Suppressor macrophage (primary cell): ENCODE results near the gene ARMC9.
"Not testable (repeated sequence)": the region's sequence is repeated elsewhere in the genome, so short reads cannot be mapped to it uniquely, and the experiment has no call there.

Source experiments
- DNase-seq, 4 experiments: peaks; one replicate each; pipeline ENCODE4 v3.0.0-alpha.2; 2020 to 2022

ARMC9 gene

DNA sequence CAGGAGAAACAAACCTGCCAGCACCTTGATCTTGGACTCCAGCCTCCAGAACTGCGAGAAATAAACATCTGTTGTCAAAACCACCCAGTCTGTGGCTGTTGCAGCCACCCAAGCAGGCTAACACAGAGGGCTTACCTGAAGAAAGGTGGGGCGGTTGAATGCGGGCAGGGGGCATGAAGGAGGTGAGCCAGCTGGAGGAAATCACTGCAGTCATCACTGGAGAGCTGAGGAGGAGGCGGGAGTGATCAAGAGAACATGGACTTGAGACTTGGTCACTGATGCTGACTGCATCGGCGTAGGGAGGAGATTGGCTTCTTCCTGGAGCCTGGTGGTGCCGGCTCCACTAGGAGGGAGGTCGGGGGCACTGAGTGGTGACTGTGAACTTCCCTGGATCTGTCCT is 14.6 kb upstream of the ARMC9 start:
- DNase-seq: no peak

DNA sequence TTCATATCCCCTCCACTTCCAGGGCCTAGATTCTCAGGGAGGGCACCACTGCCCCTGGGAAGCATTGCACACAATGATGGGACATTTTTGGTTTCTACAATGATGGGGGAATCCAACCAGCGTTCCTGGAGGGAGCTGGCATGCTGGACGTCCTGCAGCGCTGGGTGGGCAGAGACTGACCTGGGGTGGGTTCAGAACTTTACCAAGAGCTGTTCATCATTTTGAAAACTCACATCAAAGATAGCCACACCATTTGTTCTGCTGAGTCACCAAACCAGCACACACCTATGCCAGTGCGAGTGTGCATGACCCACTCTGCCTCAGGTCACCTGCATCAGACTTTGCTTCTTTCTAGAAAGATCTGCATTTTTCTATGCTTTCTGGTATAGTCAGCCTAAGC is 14.1 kb upstream of the ARMC9 start:
- no peak for DNase-seq

DNA sequence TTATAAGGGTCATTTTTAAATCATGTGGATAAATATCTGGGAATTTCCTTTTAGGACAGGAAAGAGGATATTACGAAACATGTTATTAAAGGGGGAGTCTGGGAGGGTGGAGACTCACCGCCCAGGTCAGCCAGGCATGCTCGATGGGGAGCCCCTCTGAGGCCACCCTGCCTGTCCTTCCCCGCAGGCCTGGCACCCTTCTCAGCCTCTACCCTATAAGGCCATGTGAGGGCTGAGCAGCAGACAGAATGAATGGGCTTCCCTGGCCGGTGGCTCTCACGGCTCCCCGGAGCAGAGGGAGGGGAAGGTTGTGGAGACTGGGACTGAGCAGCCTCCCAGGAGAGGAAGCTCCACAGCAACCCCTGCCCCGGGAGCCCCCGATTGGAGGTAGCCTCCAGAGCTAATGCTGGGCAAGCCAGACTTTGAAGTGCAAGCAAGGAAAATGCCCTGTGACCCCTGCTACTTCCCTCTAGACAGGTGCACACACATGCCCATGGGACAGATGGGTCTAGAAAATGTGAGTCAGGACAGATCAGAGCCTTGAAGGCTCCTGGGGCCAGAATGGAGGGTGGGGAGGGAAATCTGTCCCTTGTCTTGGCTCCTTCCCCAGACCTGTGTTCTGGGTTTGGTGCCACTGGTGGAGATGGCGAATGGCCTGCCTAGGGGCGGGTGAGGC is 13.2 kb upstream of the ARMC9 start:
- no peak for DNase-seq

DNA sequence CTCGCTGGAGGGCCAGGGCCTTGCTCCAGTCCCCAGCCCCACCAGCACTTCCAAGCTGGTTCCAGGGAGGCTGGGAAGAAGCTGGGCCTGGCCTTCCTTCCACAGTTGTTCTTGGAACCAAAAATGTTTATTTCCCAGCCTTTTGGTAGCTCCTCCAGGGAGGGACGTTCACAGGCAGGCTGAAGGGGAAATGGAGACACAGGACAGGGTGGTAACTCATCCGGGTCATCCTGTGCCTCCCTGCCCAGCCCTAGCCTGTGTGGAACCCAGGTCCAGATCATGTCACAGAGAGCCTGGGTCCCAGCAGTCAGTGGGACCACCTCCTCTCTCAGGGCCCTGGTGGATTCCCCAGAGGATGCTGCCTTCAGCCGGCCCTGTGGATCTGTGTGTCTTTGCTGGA is 12.5 kb upstream of the ARMC9 start:
- DNase-seq: no peak

DNA sequence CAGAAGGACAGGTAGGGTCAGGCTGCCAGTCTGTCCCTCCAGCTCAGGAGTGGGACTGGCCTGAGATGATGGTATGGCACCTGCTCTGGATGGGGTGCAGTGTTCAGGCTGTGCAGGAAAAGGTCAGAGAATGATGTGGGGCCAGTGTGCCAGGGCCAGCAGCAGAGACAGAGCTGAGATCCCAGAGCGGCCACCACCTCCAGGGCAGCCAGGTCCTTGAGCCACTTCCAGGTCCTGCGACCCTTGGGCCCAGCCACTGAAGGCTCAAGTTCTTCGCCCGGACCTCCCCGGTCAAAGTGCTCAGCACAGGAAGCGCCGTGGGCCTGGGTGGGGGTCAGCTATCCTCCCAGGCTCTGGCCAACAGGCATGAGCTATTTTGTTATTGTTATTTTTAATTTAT is 12.1 kb upstream of the ARMC9 start:
- no peak for DNase-seq

DNA sequence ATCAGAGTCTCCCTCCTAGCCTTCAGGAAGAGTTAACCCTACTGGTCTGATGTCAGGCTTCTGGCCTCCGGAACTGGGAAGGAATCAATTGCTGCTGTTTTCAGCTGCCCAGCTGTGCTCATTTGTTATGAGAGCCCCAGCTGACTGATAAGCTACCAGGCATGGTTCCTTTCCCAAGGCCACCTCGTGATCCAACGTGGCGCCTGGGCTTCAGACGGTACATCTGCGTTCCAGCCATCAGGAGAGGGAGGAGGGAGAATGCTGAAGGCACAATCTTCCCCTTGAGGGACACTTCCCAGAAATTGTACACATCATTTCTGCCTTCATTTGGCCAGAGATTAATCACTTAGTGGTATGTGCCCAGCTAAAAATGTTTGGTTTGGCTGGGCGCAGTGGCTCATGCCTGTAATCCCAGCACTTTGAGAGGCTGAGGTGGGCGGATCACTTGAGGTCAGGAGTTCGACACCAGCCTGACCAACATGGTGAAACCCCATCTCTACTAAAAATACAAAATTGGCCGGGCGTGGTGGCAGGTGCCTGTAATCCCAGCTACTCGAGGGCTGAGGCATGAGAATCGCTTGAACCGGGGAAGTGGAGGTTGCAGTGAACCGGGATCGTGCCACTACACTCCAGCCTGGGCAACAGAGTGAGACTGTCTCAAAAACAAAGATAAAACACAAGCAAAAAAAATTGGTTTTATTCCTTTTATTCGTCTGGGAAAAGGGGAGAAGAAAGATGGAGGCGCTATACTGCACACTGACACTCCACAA is 10.5 kb upstream of the ARMC9 start:
- DNase-seq: no peak

DNA sequence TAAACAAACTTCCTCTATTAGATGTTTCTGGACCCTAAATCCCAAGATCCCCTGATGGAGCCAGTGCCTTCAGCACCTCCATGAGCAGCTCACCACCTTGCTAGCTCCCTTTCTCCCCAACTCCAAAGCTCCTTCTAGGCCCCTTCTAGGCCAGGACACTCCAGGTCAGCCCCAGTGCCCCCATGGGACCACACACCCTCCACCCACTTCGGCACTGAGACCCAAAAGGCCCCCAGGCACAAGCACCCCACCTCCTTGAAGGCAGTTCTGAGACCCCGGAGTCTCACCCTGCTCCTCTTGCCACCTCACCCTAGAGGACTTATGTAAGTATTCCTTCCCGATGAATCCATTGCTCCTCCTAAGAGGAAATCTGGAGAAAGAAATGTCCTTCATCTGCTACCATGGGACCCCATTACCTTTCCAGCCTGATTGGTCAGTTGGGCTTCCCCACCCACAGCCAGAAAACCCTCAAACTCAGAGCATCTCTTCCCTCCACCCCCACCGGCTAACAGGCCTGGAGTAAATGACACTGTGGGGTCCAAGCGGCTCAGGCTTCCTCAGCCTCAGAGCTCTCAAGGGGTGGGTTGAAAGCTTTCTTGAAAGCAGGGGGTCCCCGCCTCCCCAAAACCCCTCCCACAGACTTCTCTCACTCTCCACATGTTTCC is 9.8 kb upstream of the ARMC9 start:
- DNase-seq: no peak

DNA sequence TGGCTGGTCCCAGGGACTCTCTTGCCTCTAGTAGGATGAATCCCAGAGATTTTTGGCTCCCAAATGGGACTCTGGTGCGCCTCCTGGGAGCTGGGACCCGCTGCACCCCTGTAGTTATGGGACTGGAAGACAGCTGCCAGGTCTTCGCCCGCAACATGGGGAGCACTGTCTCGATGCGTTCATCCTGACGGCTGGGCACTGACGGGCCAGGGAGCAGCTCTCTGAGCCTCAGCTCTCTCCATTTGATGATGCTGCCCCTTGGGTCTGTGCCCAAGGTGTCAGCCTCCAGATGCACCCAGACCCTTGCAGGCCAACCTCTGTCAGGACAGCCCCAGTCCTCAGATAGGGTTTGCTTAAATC is 9.3 kb upstream of the ARMC9 start:
- no peak for DNase-seq

DNA sequence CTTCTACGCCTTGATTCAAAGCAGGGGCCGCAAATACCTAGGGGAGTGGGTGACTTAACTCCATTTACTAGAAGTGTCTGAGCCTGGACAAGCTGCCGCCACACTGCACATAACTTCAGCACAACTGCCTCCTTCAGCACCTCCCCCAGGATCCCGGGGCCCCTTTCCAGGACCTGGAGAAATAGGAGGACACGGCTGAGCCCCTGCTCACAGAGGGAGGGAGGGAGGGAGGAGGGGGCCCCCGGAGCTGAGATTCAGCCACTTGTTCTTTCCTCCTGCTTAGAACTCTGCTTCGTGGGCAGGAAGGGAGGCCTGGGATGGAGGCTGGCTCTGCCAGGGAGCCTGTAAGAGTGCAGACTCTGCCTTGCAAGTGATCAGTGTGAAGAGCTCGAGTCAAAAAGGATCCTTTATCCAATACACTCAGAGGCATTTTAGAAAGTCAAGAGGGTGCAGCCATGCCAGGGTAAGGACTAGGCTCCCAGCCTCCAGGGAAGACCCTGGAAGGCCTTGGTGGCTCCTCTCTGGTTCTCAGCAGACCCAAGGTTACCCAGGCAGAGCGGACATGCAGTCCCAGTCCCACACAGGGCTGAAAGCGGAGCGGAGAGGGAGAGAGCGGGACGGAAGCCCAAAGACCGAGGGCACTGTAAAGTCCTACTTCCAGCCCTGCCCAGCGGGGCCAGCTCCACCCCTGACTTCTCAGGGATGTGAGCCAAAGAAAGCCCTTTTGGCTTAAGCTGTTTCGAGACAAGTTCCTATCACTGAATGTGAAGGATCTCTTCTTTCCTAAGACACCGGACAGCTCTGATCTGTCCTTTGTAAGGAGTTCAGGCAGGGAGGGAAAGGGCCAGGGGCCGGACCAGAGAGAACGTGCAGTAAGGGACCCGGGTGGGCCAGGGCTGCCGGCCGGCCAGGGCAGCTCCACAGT is 8.6 kb upstream of the ARMC9 start:
- DNase-seq: no peak

DNA sequence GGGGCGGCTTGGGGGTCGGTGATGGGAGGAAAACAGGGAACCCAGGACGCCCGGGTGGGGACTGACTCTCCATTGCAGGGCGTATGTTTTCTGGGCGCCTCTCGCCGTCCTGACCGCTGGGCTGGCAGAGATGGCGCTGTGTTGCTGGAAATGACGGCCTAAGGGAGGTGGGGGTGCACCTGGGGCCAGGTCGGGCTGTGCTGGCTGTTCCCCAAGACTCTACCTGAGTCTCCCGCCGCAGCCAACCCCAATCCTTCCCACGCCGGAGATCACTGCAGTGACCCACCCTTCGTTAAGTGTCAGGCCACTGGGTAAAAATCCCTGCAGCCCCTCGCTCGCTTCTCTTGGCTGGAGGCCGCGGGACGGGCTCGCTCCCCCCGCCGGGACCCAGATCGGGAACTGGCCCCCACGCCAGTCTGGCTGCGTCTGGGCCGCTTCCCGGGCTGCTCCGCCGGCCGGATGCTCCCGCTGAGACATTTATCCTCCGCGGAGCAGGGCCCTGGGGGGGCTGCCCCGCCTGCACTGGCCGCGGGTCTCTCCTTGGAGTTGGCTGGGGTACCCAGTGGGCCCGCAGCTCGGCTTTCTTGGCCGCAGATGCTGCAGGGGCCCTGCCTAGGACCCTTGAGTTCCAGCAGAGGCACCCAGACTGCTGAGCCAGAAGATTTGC is 7.8 kb upstream of the ARMC9 start:
- DNase-seq: peak in 1 of 4 experiments; percentile 36

DNA sequence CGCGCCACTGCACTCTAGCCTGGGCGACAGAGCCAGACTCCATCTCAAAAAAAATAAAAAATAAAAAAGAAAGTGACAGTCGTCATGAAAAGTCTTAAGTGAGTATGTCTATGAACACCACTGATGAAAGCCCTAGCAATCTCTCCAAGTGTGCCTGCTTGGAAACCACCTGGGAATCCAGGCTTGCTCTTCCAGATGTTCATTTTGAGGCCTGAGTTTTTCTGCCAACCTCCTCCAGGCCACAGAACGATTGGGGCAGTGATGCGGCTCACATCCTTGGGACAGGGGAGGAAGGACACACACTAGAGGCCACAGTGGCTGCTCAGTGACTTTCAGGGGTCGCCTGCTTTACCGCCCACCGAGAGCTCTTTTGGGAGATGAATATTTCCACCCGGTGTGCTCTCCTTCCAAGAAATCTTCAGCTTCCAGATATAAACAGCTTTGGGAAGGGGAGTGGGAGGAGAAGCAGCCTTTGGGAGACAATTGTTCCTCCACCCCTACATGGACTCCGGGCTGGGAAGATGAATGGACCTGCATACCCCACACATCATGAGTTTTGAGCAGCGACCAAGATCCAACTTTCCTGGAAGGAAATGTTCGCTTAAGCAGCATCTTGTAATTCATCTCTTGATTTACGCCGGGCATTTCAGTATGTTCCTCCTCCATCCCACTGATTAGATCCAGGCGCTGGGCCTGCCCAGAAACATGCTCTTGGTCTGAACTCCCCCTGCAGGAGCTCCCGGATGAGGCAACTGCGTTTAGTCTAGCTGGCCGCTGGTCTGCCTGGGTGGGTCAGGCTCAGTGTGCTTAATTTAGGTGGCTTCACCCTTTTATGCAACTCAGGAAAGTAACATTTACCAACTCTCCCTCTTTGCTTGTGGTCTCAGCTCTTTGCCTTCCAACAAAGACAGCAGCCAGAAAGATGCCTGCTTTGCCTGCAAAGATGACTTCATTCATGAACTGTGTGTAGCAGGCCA is 6.2 kb upstream of the ARMC9 start:
- DNase-seq: peak in 3 of 4 experiments; percentile 57 to 63 (median 62)

DNA sequence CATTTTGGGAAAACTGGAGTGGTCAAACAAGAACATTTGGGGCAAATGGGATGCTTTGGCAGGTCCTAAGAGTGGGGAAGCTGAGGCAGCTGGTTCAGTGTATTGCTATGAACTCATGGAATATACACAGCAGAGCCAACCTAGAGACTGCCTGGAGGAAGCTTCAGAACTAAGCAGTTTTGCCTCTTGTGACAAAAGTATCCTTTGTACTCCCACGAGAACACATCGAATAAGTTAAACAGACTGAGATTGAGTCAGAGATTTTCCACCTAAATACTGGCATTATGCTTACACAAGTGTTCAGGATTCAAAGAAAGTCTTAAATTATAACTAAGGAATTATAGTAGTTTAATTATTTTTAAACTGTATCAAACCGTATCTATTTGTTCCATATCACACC is 5.2 kb upstream of the ARMC9 start:
- no peak for DNase-seq

DNA sequence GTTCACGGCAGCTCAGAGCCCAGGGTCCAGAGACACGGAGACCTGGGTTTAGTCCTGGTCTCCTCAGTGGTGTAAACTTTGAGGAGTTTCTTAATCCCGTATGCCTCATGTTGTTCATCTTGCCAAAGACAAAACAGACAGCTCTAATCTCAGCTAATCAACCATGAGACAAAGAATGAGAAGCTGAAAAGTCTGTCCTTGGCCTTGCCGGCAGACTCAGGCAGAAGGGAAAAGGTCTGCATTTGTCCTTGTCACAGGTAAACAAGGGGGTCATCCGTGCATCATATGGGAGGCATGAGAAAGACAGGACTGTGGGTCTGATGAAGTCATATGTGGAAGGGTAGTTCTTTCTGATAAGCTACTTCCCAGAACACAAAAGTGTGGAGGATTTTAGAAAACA is 1.8 kb upstream of the ARMC9 start:
- DNase-seq: no peak

DNA sequence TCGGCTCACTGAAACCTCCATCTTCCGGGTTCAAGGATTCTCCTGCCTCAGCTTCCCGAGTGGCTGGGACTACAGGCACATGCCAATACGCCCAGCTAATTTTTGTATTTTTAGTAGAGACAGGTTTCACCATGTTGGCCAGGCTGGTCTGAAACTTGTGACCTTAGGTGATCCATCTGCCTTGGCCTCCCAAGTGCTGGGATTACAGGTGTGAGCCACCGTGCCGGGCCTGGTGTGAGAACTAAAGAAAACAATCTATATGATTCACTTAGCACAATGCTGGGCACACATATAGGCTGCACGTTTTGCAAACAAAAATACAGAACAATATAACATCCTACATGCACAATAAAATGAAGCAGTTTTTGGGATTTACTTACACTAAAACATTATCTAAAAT is 1.2 kb upstream of the ARMC9 start:
- not testable (repeated sequence) for DNase-seq

DNA sequence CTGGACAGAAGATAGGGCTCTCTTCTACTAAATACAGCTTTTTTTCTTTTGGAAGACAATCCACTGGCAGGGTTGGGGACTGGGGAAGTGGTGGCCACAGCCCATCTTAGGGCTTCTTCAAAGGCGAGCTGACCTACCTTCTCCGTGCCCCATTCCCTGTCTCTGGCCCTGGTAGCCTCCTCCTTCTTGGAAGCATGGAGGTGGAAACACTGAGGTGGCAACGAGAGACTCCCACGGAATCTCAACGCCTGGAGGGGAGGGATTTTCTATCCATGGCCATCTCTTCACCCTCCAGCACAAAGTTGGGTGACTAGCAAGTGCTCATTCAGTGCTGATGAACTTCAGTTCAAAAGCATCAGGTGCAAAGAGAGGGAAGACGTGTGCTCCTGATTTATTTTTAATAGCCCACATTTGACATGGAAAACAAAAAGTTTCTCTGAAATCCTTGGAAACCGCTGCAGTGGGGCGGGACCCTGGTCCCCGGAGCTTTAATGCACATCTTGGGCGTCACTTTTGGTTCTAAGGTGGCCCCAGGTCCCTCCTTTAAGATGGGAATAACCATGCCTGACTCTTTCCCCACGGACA is 633 bp upstream of the ARMC9 start:
- no peak for DNase-seq

DNA sequence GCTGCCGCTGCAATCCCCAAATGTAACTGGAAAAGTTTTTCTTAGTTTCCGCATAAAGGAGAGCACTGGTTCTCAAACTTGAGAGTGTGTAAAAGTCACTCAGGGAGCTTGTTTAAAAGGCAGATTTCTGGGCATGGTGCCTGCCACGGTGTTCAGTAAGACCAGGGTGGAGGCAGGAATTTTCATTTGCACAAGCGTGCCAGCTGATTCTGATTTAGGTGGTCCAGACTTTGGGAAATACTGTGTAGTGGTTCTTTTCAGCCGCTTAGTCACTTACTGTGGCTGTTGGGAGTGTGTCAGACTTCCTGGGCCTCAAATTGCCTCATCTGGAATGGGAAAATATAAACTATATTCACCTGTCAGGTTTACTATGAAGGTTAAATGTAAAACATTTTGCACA is 788 bp downstream of the ARMC9 start:
- DNase-seq: no peak

DNA sequence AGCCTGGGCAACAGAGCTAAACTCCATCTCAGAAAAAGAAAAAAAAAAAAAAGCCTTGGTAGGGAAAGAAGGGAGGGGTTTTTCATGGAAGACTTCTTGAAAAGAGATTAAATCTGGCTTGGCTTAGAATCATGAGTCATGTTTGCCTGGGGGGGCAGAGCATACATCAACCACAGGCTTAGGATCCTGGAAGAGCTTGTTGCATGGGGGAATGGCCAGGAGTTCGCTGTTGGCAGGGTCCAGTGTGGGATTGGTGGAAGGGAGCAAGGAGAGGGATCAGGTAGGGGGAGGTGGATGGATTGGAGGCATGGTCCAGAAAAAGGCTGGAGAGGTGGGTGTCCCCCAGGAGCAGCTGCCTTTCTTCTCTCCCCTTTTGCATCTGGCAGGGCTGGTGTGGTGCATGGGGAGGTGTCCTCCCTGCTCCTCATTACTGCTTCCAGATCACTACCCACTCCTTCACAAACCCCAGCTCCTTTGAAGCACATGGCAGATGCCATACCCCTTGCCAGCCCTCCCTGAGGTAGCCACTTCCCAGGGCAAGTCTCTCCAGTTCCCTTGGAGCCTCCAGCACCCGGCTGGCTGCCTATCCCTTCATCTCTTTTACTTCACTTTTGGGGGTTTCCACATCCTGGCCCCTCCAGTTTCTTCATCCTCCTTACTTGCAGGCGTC is 2.5 kb downstream of the ARMC9 start:
- DNase-seq: peak in 1 of 4 experiments; percentile 9

DNA sequence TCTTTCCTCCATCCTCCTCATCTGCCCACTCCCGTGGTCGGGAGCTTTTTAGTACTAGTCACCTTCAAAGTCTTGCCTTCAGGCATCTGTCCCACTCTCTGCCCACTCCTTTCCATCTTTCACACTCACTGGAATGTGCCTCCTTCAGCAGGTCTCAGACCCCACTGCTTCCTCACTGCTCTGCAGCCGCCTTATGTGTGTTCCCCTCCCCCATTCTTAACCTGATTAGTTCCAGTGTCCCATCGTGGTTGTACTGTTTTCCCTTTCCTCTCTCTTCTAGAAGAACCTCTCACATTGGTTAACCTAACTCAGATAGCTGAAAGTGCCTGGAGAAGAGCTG is 3.0 kb downstream of the ARMC9 start:
- no peak for DNase-seq

DNA sequence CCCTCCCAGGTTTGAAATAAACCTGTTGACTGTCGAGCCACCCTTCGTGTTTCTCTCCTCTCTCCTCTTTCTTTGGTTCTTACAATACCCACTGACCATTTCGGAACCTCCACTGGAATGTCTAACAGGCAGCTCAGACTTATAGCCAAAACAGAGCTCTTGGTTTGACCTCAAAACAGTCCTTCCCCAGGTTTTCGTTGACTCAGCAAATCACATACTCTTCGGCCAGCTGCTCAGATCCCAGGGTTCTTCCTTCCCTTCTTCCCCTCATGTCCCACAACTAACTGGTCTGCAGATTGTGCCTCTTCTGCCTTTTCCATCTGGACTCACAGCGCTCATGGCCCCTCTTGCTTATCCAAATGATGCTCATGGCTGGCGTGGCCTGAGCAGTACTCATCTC is 4.7 kb downstream of the ARMC9 start:
- no peak for DNase-seq

DNA sequence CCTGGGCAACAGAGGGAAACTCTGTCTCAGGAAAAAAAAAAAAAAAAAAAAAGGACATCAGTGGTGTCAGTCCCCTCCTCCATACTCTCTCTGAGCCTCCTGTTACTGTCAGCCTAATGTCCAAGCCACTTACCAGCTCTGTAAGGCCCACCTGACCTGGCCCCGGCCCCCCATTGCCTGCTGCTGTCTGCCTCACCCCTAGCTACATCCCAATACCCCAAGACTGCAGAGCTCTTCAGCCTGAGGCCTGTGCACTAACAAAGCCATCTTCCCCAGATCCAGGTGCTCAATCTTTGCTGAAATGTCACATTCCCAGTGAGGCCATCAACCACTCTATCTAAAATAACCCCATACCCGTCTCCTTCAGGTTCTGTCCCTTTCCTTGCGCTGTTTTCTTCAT is 5.7 kb downstream of the ARMC9 start:
- DNase-seq: no peak
